Measurements from ENCODE around the gene RC3H1.
A peak's percentile ranks its signal among the peaks of the same experiment; 100 is the strongest.
"Not testable (repeated sequence)": the region's sequence is repeated elsewhere in the genome, so short reads cannot be mapped to it uniquely, and the experiment has no call there.

Gene RC3H1

GRCh38 chr1:174022080-174022975 lies at the start of gene RC3H1:
RC3H1 (minus strand) TSS chr1:174022357; CDS start chr1:173992985, 29,372 bp downstream.
- DNase-seq = peak; percentile 88

GRCh38 chr1:174070614-174071013 lies 48.5 kb upstream of the RC3H1 start:
- DNase-seq = no peak

- DNase-seq = no peak
These were observed 45.8 kb upstream of the RC3H1 start for GRCh38 chr1:174068000-174068399.

GRCh38 chr1:174060090-174060489 lies 37.9 kb upstream of the RC3H1 start:
- peak; percentile 18 for DNase-seq

GRCh38 chr1:174058624-174059023 lies 36.5 kb upstream of the RC3H1 start:
- DNase-seq = no peak

- DNase-seq = not testable (repeated sequence)
These were observed 34.5 kb upstream of the RC3H1 start for GRCh38 chr1:174056609-174057008.

- DNase-seq = not testable (repeated sequence)
These were observed 33.6 kb upstream of the RC3H1 start for GRCh38 chr1:174055797-174056196.

GRCh38 chr1:174053826-174054225 lies 31.7 kb upstream of the RC3H1 start:
- no peak for DNase-seq

- DNase-seq = no peak
These were observed 30.5 kb upstream of the RC3H1 start for GRCh38 chr1:174052621-174053020.

- no peak for DNase-seq
These were observed 29.8 kb upstream of the RC3H1 start for GRCh38 chr1:174051956-174052355.

- no peak for DNase-seq
These were observed 27.4 kb upstream of the RC3H1 start for GRCh38 chr1:174049514-174049913.

- no peak for DNase-seq
These were observed 22.5 kb upstream of the RC3H1 start for GRCh38 chr1:174044418-174045222.

GRCh38 chr1:174042509-174042908 lies 20.4 kb upstream of the RC3H1 start:
- DNase-seq = not testable (repeated sequence)

- DNase-seq = no peak
These were observed 19.2 kb upstream of the RC3H1 start for GRCh38 chr1:174041369-174041768.

- no peak for DNase-seq
These were observed 18.2 kb upstream of the RC3H1 start for GRCh38 chr1:174040387-174040786.

- DNase-seq = no peak
These were observed 16.9 kb upstream of the RC3H1 start for GRCh38 chr1:174039027-174039426.

GRCh38 chr1:174036798-174037197 lies 14.6 kb upstream of the RC3H1 start:
- no peak for DNase-seq

GRCh38 chr1:174036204-174036603 lies 14.0 kb upstream of the RC3H1 start:
- DNase-seq = no peak

GRCh38 chr1:174032671-174033222 lies 10.6 kb upstream of the RC3H1 start:
- DNase-seq = no peak

- no peak for DNase-seq
These were observed 8.9 kb upstream of the RC3H1 start for GRCh38 chr1:174031099-174031498.

- DNase-seq = no peak
These were observed 6.3 kb upstream of the RC3H1 start for GRCh38 chr1:174028495-174028894.

GRCh38 chr1:174023440-174023839 lies 1.3 kb upstream of the RC3H1 start:
- no peak for DNase-seq

GRCh38 chr1:174022976-174023277 lies 770 bp upstream of the RC3H1 start:
- no peak for DNase-seq

GRCh38 chr1:174021591-174022079 lies 522 bp downstream of the RC3H1 start:
- no peak for DNase-seq
